Parathyroid adenoma (tissue), 2 donors: Measurements from ENCODE around the gene HIP1.

ENCODE experiments used
- H2AFZ ChIP-seq: fragments of 300-600 bp; sonication (generic); one replicate; pipeline ENCODE4 v1.7.0; 2017; ENCODE audit warnings: antibody characterized with exemption, mild to moderate bottlenecking
- H3K27ac ChIP-seq: fragments of 300-600 bp; sonication (generic); one replicate; pipeline ENCODE4 v1.7.0; 2017
- H3K27me3 ChIP-seq: fragments of 300-600 bp; sonication (generic); one replicate; pipeline ENCODE4 v1.7.0; 2017; ENCODE audit warnings: low read length; ENCODE audit not compliant: control insufficient read depth, insufficient read depth
- H3K36me3 ChIP-seq: fragments of 300-600 bp; sonication (generic); one replicate; pipeline ENCODE4 v1.7.0; 2017; ENCODE audit warnings: low read length; ENCODE audit not compliant: control insufficient read depth, insufficient read depth
- H3K4me1 ChIP-seq: fragments of 300-600 bp; sonication (generic); one replicate; pipeline ENCODE4 v1.7.0; 2017; ENCODE audit warnings: control low read depth
- H3K4me2 ChIP-seq: fragments of 300-600 bp; sonication (generic); one replicate; pipeline ENCODE4 v1.7.0; 2017; ENCODE audit warnings: low read length
- H3K4me3 ChIP-seq: fragments of 300-600 bp; sonication (generic); one replicate; pipeline ENCODE4 v1.7.0; 2017; ENCODE audit warnings: low read depth, low read length
- H3K79me2 ChIP-seq: fragments of 300-600 bp; sonication (generic); one replicate; pipeline ENCODE4 v1.7.0; 2017; ENCODE audit warnings: control low read depth
- H3K9ac ChIP-seq: fragments of 300-600 bp; sonication (generic); one replicate; pipeline ENCODE4 v1.7.0; 2017; ENCODE audit warnings: mild to moderate bottlenecking
- H3K9me3 ChIP-seq: fragments of 300-600 bp; sonication (generic); one replicate; pipeline ENCODE4 v1.7.0; 2017; ENCODE audit warnings: low read length; ENCODE audit not compliant: control insufficient read depth
- CTCF ChIP-seq: fragments of 300-600 bp; sonication (generic); IDR thresholded peaks from one replicate; pipeline ENCODE4 v1.7.0; 2017; ENCODE audit warnings: antibody characterized with exemption, mild to moderate bottlenecking
- donor health status: primary hyperparathyroidism.

The HIP1 gene

GRCh38 chr7:75711076-75711475 is 27.7 kb downstream of the HIP1 start:
- Histone ChIP-seq H2AFZ (no peak overlapping the region), H3K27ac (no peak overlapping the region), H3K4me1 (no peaks in the 10 kb centered on the region)

DNA sequence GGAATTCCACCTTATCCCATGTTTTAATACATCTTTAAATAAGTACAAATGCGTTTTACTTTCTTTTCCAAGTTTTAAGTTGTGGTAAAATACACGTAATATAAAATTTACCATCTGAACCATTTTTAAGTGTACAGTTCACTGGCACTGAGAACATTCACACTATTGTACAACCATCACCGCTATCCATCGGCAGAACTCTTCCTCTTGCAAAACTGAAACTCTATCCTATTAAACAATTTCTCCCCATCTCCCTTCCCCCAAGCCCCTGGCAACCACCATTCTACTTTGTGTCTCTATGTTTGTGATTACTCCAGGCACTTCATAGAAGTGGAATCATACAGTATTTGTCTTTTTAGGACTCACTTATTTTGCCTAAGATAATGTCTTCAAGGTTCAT is 33.8 kb downstream of the HIP1 start:
- H3K4me3 ChIP-seq, result no peak overlapping the region
- H3K4me1 ChIP-seq, result no peaks in the 10 kb centered on the region
- H3K36me3 ChIP-seq, result no peaks in the 10 kb centered on the region
- no peaks in the 10 kb centered on the region for H3K9me3 ChIP-seq
- no peak overlapping the region for H3K9ac ChIP-seq
- H3K27ac ChIP-seq, result no peak overlapping the region
- H3K4me2 ChIP-seq, result no peak overlapping the region
- no peak for TF ChIP-seq CTCF
- peaks cover 4% of the 10 kb centered on the region for H3K79me2 ChIP-seq
- no peaks in the 10 kb centered on the region for H3K27me3 ChIP-seq
- no peak overlapping the region for H2AFZ ChIP-seq

More at GRCh38 chr7:75711076-75711475, 27.7 kb downstream of the HIP1 start:
- no peaks in the 10 kb centered on the region for H3K9me3 ChIP-seq
- H3K36me3 ChIP-seq, result no peaks in the 10 kb centered on the region
- H3K27me3 ChIP-seq, result no peaks in the 10 kb centered on the region
- no peak for TF ChIP-seq CTCF
- H3K4me3 ChIP-seq, result no peak overlapping the region
- H3K9ac ChIP-seq, result no peak overlapping the region
- H3K79me2 ChIP-seq, result peaks cover 4% of the 10 kb centered on the region
- H3K4me2 ChIP-seq, result no peak overlapping the region

DNA sequence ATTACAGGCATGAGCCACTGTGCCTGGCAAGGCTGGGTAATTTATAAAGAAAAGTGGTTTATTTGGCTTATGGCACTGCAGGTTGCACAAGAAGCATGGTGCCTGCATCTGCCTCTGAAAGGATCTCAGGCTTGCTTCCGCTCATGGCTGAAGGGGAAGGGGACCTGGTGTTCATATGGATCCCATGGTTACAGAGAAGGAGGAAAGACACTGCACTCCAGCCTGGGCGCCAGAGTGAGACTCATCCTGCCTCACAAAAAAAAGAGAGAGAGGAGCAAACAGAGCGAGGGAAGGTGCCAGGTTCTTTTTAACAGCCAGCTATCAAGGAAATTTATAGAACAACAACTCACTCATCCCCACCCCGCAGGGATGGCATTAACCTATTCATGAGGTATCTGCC is 36.2 kb downstream of the HIP1 start:
- Histone ChIP-seq H3K9ac (no peak overlapping the region), H2AFZ (no peak overlapping the region), H3K36me3 (no peaks in the 10 kb centered on the region), H3K27ac (no peak overlapping the region), H3K27me3 (no peaks in the 10 kb centered on the region), H3K4me2 (no peak overlapping the region), H3K79me2 (no peaks in the 10 kb centered on the region), H3K4me1 (no peaks in the 10 kb centered on the region), H3K4me3 (no peak overlapping the region), H3K9me3 (no peaks in the 10 kb centered on the region)
- TF ChIP-seq CTCF, result no peak

- TF ChIP-seq CTCF, result no peak
- Histone ChIP-seq H3K4me1 (no peaks in the 10 kb centered on the region), H3K27ac (no peak overlapping the region), H3K9me3 (no peaks in the 10 kb centered on the region), H3K27me3 (no peaks in the 10 kb centered on the region), H3K4me3 (no peak overlapping the region), H3K4me2 (no peak overlapping the region), H3K79me2 (no peaks in the 10 kb centered on the region), H2AFZ (no peak overlapping the region), H3K36me3 (no peaks in the 10 kb centered on the region), H3K9ac (no peak overlapping the region)
Measured at GRCh38 chr7:75699993-75700392, 38.7 kb downstream of the HIP1 start.

GRCh38 chr7:75698358-75698757 is 40.4 kb downstream of the HIP1 start:
- Histone ChIP-seq H3K4me3 (no peak overlapping the region), H2AFZ (no peak overlapping the region), H3K36me3 (no peaks in the 10 kb centered on the region), H3K79me2 (no peaks in the 10 kb centered on the region), H3K27me3 (no peaks in the 10 kb centered on the region), H3K4me1 (no peaks in the 10 kb centered on the region), H3K9ac (no peak overlapping the region), H3K9me3 (no peaks in the 10 kb centered on the region), H3K27ac (no peak overlapping the region), H3K4me2 (no peak overlapping the region)
- TF ChIP-seq CTCF, result no peak
